AG04449 (cell line): ENCODE results near the gene DIP2A.

ENCODE experiments used
- CTCF ChIA-PET: fragments of 350-600 bp; formaldehyde crosslinking; extraction: SDS; loops from one replicate; lab custom pipeline; 2021; ENCODE audit warnings: antibody characterized with exemption; lab: Yijun Ruan, JAX
- POLR2A ChIA-PET: fragments of 400-600, 350-600 bp; formaldehyde crosslinking; extraction: SDS; loops from one replicate; lab custom pipeline; 2020; ENCODE audit warnings: antibody characterized with exemption, inconsistent platforms; lab: Yijun Ruan, JAX
- DNase-seq: peaks from one replicate; pipeline ENCODE4 v3.0.0-alpha.2; 2010; ENCODE audit warnings: low read depth, low spot score
- H3K4me3 ChIP-seq: 2 replicates; pipeline ENCODE4 v1.5.1; 2011; ENCODE audit warnings: low read depth, mild to moderate bottlenecking, control low read depth, low read length
- CTCF ChIP-seq: IDR thresholded peaks from one replicate; pipeline ENCODE4 v1.5.1; 2011; ENCODE audit warnings: mild to moderate bottlenecking, moderate library complexity, low read length, control low read depth, inconsistent platforms; ENCODE audit not compliant: insufficient read depth; ENCODE audit errors: missing control alignments

DIP2A gene

GRCh38 chr21:46600978-46601377 is 142.3 kb downstream of the DIP2A start:
- DNase-seq: no peak
- no peak for TF ChIP-seq CTCF
- CTCF ChIA-PET: no interaction called here
- no peak overlapping the region for H3K4me3 ChIP-seq
- POLR2A ChIA-PET: no interaction called here

GRCh38 chr21:46603228-46603627 is 144.5 kb downstream of the DIP2A start:
- no peak for TF ChIP-seq CTCF
- POLR2A ChIA-PET: no interaction called here
- H3K4me3 ChIP-seq: no peak overlapping the region
- CTCF ChIA-PET: no interaction called here
- DNase-seq: no peak

DNA sequence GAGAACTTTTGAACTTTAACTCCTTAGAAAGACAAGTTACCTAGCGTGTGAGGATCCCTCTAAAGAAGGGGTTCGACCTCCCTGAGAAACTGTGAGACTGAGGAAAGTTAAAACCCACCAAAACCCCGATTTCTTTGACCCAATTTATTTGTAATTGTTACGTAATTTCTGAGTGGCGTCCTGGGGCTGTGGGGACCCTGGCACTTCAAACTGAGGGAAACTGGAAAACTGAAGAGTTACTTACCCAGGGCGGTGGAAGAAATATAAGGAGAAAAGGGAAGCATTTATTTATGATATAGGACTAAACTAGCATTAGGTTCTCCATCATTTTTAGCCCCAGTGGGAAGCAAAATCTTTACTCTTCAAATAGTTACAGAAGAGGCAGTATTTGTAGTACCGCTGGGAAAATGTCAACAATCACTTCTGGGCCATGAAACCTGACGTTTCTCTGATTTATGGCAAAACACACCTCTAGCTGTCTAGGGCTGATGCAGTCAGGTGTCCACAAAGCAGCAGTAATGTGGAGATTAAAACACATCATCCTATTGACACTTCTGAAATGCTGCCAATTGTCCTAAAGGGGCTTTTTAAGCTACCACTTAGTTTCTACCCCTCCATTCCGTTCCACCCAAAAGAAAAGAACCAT is 145.8 kb downstream of the DIP2A start:
- no peak for TF ChIP-seq CTCF
- POLR2A ChIA-PET: no interaction called here
- CTCF ChIA-PET: no interaction called here
- no peak overlapping the region for H3K4me3 ChIP-seq
- DNase-seq: no peak

DNA sequence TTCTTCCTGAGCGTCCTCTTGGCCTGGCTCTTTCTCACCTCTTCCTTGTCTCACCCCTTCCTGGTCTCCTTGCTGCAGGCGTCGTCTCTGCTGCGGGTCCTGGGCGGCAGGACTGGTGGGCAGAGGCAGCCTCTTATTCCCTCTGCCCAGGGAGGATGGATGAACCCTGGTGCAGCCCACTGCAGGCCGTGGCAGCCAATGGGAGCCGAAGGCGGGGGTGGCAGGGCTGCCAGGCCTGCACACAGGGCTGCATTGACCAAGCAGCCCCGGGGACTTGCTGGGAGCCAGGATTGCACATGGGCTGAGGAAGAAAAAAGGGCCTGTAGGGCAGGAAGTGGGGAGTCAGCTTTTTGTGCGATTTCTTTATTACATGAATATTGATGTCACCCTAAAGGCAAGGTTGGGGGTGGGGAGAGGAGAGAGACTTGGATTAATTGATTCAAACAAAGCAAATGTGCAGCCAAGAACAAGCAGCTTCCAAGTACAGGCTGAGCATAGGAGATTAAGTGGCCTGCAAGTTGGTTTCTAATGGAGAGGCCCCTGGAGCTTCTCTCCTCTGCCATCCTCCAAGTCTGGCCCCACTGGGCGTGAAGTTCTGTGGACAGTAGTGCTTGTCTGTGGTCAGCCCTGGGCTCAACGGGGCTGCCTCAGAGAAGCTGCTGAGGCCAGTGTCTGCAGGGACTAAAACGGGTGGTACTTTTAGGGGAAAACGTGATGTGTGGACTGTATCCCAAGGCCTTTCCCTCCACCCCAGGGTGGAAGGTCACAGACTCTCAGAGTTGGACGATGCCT is 146.5 kb downstream of the DIP2A start, which contains the start of gene S100B:
Gene S100B (minus strand): TSS at position 108 of the 792 bp plus-strand sequence. CDS start 2,667 bp downstream, outside the sequence.
- H3K4me3 ChIP-seq: no peak within 1 kb of the TSS
- ChIA-PET POLR2A (no interaction called here), CTCF (interaction anchor here (1.3 kb wide), 1 partner anchor 11 kb away, joined by 3 read pairs; no protein-coding TSS in a partner anchor)
- no peak for DNase-seq
- no peak for TF ChIP-seq CTCF

GRCh38 chr21:46605767-46606426 is 147.2 kb downstream of the DIP2A start:
- DNase-seq: no peak
- POLR2A ChIA-PET: no interaction called here
- H3K4me3 ChIP-seq: no peak overlapping the region
- TF ChIP-seq CTCF: no peak
- CTCF ChIA-PET: interaction anchor here (1.3 kb wide), 1 partner anchor 12 kb away, joined by 3 read pairs; no protein-coding TSS in a partner anchor

DNA sequence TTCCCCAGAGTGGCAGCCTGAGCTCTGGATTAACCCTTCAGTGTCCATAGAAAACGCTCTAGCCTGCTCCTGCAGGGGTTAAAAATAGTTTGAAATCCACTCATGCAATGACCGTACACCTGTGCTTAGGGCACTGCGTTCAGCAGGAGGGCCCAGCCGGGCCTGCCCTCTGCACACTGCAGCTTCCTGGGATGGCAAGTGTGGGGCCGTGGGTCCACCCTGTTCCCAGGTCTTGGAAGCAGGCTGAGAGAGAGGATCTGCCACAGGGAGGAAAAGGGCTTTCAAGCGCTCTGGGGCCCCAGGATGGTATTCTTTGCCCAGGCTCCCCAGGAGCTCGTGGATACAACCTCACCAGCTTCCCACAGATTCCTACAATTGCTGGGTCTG is 147.7 kb downstream of the DIP2A start:
- DNase-seq: no peak
- POLR2A ChIA-PET: no interaction called here
- no peak for TF ChIP-seq CTCF
- H3K4me3 ChIP-seq: no peak overlapping the region
- CTCF ChIA-PET: interaction anchor here (1.3 kb wide), 1 partner anchor 12 kb away, joined by 3 read pairs; no protein-coding TSS in a partner anchor
